OCI-LY1 (cell line): ENCODE results near the gene NAV2.

Source experiments
- EZH2 ChIP-seq: fragments of 200-600 bp; sonication (generic), shearing (Covaris generic); IDR thresholded peaks from 2 replicates; pipeline ENCODE4 v1.8.0; 2017; ENCODE audit warnings: borderline replicate concordance, mixed run types, mild to moderate bottlenecking, antibody characterized with exemption, low read length, moderate library complexity, mixed read lengths
- TF ChIP-seq, protein P1 (sequence below): fragments of 200-600 bp; sonication (generic), shearing (Covaris generic); IDR thresholded peaks from 2 replicates; pipeline ENCODE4 v1.5.1; 2017; ENCODE audit warnings: mild to moderate bottlenecking, antibody characterized with exemption, low read length, moderate library complexity, mixed read lengths

DNA sequence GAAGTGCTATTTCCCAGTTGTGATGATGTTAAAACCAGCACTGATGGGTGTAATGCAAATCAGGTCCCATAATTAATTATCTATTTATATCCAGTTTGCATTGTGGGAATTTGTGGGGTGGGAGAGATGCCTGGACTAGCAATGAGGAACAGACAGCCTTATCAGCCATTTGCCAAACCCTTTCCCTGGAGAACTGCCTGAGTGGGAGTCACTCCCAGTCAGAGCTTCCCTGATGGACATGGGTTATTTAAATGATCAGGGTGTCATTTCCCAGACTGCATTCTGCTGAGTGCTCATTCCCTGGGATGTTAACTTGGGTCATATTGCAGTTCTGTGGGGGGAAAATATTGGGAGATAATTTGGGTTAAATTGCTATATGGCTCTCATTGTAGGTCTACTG lies 168.5 kb downstream of the NAV2 start:
- TF ChIP-seq, protein P1, sequence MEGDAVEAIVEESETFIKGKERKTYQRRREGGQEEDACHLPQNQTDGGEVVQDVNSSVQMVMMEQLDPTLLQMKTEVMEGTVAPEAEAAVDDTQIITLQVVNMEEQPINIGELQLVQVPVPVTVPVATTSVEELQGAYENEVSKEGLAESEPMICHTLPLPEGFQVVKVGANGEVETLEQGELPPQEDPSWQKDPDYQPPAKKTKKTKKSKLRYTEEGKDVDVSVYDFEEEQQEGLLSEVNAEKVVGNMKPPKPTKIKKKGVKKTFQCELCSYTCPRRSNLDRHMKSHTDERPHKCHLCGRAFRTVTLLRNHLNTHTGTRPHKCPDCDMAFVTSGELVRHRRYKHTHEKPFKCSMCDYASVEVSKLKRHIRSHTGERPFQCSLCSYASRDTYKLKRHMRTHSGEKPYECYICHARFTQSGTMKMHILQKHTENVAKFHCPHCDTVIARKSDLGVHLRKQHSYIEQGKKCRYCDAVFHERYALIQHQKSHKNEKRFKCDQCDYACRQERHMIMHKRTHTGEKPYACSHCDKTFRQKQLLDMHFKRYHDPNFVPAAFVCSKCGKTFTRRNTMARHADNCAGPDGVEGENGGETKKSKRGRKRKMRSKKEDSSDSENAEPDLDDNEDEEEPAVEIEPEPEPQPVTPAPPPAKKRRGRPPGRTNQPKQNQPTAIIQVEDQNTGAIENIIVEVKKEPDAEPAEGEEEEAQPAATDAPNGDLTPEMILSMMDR: no peak
- TF ChIP-seq EZH2: no peak
